ENCODE measurements around the gene FJX1.

FJX1 gene

DNA sequence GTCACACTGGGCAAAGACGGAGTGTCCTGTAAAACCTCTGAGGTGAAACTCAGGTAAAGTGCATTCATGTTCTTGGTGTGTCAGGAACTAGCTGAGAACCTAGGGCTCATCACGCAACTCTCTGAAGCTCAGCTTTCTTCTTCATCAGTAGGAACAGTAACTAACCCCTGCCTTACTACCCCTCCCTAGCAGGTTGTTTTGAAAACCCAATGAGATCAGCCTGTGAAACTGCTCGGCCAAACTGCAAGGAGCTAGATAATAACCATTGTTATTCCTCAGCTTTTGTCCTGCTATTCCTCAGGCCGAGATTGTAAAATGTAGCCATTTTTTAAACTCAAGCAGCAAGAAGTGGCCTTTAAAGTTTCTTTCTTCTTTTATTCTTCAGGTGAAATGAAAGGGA lies 9.8 kb upstream of the FJX1 start:
- DNase-seq (ENCODE audit: low read depth), result no peak

DNA sequence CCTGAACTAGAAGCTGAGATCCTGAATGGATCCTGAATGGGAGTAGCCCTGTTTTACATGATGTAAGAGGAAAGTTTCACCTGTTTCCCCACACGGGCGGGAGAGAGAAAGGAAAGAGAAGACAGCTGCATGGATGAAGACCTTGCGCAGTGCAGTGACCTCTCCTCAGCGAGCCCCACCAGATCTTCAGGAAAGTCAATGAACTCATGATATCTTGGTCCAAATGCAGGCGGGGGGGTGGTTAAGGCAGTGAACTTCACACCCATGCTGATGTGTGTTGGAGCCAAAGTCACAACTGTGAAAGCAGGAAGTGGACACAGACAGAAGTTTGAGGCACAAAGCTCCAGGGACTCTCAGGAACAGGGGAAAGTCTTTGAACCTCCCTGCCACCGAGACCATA lies 8.6 kb upstream of the FJX1 start:
- DNase-seq (ENCODE audit: low read depth), result no peak

DNA sequence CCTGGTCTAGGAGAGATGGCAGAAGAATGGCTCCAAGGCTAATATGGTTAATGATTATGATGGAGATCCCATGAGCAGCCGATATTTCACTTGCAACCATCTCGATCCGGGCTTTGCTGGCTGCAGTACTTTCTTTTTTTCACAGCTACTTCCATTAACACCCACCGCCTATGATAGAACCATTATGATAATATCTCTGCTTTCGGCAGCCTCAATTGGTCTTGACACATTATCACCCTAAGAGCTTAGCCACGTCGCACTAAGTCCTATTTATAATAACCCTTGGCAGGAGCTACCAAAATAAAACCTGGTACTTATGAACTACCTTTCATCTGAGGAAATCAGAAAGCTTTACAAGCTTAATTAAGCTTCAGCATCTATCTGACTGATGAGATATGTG lies 7.6 kb upstream of the FJX1 start:
- DNase-seq (ENCODE audit: low read depth), result no peak

DNA sequence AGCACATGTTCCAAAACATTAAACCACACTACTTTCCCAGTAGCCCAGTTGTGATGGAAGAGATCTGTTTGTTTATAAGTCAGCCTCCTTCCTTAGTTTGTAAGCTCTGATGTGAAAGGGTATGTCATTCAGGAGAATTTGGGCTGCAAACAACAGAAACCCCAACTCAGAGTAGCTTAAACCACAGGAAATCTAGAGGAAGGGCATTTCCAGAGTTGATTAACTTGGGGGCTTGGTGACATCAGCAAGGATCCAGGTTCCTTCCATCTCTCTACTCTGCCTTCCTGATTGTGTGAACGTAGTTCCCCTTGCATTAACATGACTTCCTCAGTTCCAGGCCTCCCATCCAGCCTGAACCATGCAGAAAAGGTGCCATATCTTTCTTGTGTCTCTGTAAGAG lies 6.5 kb upstream of the FJX1 start:
- no peak for DNase-seq (ENCODE audit: low read depth)

DNA sequence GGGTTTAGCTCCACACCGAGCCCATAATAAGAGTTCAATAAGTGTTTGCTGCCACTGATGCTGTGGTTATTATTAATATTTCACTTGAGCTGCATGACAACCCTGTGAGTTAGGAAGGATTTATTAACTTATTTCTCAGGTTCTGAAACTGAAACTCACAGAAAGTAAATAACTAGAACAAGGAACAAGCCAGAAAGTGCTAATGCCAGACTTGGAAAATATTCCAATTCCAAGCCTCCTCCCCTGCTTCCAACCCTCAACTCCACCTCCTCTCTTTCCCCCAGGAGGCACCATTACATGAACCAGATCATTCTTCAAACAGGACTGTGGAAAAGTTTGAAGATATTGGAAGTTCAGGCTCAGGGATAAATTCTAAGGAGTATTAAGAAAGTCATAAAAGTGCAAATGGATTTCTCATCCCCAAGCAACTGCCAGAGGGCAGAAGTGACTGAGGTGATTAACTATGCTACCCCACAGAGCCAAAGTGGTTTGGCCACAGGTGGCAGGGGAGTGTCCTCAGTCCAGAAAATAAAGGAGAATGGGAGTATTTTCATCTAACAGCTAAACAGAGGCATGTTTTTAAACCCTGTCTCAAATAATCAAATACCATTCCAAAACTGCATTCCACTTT lies 3.2 kb upstream of the FJX1 start:
- DNase-seq (ENCODE audit: low read depth), result no peak

DNA sequence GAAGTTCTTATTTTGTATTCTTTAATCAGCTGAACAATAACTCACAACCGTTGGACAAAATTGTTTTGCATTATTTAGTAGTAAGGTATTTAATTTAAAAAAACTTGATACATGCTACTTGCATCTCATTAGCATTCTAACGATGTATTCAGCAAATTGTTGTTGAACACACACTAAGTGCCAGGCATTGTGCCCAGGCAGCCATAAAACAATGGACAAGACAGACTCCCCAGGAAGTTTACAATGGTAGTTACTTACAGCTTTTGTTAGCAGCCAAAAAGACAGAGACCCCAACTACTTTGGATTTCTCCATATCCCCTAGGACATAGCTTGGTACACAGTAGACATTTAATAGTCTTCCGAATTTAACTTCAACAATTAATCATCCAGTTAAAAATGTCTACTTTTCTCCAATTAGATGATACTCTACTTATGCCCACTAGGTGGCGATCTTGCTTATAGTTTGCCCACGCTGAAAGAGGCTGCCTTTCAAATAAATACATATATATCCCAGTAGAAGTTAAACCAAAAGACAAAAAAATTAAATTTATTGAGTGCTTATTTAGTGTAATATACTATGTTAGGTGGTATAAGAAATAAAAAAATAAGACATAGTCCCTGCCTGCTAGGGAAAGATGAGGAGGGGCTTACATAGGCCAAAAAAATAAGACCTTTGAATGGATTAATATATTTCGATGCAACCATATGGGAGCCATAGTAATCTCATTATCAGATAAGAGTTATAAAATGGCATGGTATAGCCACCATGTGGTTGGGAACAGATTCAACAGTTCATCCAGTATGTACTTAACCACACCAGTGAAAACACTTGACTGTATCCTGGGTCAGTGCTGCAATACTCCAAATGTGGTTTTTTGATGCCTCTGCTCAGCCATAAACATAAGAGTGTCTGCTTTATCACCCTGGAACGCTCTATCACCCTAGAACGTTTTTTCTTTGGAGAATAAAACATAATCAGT lies 2.0 kb upstream of the FJX1 start:
- DNase-seq (ENCODE audit: low read depth), result no peak

DNA sequence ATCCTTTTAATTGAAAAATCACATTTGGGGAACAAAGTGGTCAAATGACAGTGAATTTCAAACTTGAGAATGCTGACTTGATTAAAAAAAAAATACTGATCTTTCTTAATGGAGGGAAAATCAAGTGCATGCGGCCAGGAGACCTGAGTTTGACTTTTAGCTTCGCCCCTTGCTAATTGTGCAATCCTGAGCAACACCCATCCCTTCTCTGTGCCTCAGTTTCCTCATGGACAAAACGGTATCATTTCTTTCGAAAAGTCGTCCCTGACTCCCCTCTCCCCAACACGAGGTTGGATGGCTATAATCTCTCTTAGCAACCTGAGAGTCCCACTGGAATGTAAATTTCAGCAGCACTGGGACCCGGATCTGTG lies 959 bp upstream of the FJX1 start:
- no peak for DNase-seq (ENCODE audit: low read depth)

DNA sequence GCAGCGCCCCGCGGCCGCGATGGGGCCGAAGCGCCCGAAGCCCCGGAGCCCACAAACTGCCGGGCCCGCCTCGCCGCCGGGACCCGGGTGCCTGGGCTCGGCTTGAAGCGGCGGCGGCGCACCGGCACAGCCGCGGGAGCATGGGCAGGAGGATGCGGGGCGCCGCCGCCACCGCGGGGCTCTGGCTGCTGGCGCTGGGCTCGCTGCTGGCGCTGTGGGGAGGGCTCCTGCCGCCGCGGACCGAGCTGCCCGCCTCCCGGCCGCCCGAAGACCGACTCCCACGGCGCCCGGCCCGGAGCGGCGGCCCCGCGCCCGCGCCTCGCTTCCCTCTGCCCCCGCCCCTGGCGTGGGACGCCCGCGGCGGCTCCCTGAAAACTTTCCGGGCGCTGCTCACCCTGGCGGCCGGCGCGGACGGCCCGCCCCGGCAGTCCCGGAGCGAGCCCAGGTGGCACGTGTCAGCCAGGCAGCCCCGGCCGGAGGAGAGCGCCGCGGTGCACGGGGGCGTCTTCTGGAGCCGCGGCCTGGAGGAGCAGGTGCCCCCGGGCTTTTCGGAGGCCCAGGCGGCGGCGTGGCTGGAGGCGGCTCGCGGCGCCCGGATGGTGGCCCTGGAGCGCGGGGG lies 346 bp downstream of the FJX1 start:
- no peak for DNase-seq (ENCODE audit: low read depth)

DNA sequence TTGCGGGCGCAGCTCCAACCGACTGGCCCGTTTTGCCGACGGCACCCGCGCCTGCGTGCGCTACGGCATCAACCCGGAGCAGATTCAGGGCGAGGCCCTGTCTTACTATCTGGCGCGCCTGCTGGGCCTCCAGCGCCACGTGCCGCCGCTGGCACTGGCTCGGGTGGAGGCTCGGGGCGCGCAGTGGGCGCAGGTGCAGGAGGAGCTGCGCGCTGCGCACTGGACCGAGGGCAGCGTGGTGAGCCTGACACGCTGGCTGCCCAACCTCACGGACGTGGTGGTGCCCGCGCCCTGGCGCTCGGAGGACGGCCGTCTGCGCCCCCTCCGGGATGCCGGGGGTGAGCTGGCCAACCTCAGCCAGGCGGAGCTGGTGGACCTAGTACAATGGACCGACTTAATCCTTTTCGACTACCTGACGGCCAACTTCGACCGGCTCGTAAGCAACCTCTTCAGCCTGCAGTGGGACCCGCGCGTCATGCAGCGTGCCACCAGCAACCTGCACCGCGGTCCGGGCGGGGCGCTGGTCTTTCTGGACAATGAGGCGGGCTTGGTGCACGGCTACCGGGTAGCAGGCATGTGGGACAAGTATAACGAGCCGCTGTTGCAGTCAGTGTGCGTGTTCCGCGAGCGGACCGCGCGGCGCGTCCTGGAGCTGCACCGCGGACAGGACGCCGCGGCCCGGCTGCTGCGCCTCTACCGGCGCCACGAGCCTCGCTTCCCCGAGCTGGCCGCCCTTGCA lies 1.0 kb downstream of the FJX1 start:
- no peak for DNase-seq (ENCODE audit: low read depth)

DNA sequence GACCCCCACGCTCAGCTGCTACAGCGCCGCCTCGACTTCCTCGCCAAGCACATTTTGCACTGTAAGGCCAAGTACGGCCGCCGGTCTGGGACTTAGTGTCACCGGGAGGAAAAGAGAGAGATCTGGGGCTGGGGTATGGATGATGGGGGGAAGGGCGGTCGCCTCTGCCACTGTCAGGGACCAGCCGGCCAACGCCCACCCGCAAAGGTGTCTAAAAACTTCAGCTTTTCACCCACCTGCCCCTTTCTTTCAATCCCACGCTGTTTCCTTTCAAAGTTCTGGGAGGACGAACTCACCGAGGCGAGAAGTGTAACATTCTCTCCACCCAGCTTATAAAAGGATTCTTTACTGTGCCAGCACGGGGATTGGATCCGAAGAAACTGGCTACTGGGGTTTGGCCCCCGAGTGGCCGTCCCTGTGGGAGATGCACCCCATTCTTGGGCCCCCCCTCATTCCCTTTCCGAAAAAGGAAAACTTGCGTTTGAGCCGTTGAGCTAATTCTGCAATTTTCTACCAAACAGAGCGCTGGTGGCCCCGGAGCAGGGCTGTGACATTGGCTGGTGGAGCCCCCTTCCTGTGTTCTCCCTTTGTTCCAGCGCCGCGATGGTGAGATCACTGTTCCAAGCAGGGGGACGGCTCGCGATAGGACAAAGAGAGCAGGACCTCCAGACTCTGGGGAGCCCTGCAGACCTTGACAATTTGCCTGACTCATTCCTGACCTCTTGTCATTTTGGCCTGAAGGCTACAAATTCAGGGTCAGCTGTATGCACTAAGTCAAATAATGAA lies 1.8 kb downstream of the FJX1 start:
- no peak for DNase-seq (ENCODE audit: low read depth)

DNA sequence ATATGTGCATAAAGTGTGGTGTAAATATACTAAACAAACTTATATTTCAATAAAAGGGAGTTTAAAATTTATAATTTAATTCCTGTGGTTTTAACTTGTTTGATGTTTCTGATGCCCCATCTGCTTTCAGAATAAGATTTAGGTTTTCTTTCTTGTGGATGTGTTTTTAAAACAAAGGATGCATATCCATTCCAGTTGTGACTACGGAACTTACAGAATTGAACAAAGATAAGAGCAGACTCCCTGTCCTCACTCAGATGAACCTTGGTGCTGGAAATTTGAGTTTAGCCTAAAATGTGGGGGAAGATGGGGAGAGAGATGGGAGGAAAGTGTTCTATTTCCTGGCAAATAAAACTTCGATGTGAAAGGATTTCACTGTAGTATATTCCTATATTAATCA lies 2.5 kb downstream of the FJX1 start:
- DNase-seq (ENCODE audit: low read depth), result no peak

DNA sequence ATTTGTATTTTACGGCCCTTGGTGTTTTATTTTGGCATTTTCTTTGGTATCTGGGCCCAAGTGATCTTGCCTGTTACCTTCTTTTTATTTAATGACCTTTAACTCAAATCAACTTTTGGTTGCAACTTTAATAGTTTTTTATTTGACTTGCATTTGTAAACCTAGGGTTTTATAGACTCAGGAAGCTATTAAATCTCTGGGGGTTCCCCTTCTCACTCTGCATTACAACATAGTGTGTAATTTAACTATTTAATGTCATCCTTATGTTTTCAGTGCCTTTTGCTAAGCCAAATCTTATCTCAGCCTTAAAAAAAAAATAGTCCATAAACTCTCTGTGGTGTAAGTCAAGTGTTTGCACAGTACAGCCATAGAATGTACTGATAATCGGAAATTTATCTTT lies 3.4 kb downstream of the FJX1 start:
- no peak for DNase-seq (ENCODE audit: low read depth)

DNA sequence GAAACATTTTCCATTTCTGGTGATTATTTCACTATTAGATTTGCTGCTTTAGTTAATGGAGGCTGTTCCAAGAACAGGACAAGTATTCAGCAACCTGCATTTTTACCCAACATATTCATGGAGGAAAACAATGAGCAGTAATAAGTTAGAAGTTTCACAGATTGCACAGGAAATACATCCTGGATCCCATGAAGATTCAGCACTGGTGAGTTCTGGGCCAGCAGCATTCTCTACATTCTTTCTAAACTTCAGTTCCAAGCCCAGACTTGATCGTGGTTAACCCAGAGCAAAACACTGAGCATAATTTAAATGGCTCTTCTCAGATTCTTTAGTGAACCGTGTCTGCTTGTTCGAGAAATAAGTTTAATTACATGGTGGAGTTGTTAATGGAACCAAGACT lies 3.8 kb downstream of the FJX1 start:
- DNase-seq (ENCODE audit: low read depth), result no peak

DNA sequence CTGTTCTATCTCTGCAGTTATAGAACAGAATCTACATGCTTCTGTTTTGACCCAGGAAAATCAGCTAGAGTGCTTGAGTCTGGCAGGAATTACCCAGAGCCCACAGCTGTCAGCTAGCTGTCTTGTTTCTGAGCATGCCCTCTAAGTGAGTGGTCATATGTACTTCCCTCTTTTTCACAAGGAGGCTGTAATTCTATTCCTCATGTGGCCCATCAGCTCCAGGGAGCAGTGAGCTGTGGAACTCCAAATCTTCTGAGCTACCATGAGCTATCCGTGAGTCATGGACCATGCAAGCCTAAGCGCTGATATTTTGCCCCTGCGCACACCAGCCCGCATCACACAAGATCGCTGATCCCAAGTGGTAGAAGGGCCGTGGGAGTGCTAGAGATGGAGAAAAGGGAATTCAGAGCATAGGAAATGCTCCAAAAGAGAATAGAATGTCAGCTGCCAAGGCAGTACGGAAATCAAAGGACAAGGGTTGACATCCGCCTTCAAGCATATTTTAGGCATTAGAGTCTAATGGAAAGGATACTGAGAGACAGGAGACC lies 5.4 kb downstream of the FJX1 start:
- no peak for DNase-seq (ENCODE audit: low read depth)

DNA sequence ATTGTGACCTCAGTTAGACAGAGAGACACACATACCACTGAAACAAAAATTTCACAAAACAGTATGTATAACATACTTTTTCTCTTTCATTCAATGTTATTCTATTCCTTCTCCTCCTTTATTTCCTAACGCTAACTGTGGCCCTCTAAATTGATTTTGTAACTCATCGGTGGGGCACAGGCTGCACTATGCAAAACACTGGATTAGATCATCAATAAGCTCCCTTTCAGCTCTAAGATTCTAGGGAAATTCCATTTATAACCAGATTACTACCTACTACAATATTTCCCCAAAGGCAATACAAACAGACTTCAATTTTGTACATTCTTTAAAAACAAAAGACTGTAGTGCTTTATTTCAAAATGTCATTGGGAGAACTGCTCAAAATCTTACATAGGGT lies 6.1 kb downstream of the FJX1 start:
- DNase-seq (ENCODE audit: low read depth), result no peak

DNA sequence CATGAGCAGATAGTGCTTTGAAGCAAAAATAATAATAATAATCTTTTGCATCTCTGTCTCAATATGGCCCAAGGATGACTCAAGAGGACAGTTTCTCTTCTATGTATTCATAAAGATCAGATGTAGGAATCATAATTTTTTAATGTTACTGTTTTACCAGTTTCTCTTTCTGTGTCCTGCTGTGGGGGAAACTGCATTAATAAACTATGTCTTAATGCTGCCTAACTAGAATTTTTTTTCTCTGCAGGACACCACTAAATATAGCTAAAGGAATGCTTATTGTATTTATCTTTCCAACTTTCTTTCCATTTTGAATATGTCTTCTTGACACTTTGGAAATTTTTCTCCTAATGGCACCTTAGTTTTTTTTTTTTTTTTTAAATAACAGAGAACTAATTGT lies 6.5 kb downstream of the FJX1 start:
- DNase-seq (ENCODE audit: low read depth), result no peak

DNA sequence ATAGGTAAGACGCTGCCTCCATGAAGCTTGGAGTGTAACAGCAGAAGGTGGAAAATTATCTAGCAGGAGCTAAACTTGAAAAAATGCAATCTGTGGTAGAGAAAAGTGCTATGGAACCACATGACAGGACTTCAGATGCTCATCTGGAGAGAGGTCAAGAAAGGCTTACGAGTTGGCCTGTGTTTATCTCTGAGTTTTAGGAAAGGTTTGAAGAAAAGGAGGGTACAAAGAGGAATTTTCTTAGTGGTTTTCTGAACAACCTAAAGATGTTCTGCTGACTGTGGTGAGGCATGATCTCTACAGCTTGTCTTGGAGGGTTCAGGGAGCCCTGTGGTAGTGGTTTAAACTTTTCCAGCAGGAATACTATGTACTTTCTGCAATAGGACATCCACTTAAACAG lies 8.2 kb downstream of the FJX1 start:
- no peak for DNase-seq (ENCODE audit: low read depth)

DNA sequence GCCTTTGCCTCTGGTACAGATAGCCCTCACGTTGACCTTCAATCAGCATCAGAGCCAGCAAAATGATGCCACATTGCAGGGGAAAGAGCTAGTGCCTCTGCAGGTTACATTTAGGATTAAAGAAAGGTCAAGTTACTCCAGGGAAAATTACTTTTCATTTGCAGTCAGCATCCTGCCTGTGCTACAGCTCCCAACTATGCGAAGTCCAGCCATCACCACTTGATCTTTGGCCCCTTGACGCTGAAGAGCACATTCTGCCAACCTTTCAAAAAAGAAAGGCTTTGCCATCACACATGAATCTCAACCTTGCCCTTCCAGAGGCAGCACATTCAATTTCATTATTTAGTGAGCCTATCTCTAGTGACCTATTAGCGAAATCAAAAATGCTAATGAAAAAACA lies 11.3 kb downstream of the FJX1 start:
- DNase-seq (ENCODE audit: low read depth), result no peak

DNA sequence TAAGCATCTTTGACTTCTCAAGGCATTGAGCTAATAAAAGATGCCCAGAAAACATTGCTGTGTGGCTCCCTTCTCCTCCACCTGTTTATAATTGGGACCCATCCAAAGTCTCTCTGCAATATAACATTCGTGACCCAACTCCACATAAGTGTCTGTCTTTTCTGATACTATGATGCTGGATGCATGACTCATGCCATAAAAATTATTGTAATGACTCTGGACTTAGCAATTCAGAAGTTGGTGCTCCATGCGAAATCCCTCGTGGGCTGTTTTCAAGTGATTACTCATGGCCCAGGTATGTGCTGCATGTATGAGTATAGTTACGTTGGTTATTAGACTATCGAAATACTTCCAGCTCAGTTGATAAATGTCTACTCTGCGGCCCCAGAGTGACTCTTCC lies 11.7 kb downstream of the FJX1 start:
- DNase-seq (ENCODE audit: low read depth), result no peak

DNA sequence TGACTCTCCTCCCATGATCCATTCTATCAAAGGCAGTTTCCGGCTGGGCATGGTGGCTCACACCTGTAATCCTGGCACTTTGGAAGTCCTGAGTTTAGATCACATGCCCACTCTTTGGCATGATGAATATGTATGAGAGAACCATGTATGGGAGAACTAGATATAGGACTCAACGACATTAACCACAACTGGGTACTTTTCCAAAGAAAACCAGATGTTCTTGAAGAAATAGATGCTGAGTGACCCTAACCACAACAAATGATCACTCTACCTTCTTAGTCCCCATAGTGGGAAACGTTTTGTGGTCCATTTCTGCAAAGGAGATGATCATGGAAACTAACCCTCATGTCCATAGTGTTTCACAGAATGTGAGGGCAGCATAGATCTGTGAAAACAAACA lies 13.6 kb downstream of the FJX1 start:
- no peak for DNase-seq (ENCODE audit: low read depth)

DNA sequence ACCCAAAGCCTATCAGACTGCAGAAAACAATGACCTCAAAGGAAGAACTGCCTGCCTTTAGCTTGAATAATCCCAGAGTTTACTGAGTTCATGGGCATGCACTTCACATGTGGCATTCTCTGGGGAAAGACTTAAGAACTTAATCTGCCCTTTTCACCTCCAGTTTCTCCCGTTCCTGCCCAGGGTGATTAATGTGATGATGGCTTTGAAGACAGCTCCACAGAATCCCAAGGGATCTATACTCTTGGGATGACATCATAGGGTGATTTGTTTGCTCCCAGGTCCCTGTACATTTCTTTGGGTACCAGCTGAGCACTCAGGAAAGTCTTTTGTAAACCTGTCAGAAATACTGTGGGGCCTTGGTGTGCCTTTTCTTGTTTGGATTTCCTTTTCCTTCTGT lies 14.0 kb downstream of the FJX1 start:
- no peak for DNase-seq (ENCODE audit: low read depth)

All from stimulated activated CD8-positive, alpha-beta memory T cell treated with anti-CD3 and anti-CD28 coated beads, Interleukin-7, amount 100 ng/mL, for 24 hours (primary cell).